Esophagus muscularis mucosa (tissue), 3 donors: Measurements from ENCODE around the gene ADD3.

Experiments used
- POLR2AphosphoS5 ChIP-seq, 2 donors: sonication (generic); formaldehyde crosslinking; IDR thresholded peaks; one replicate each; pipeline ENCODE4 v1.6.1; 2017; ENCODE audit warnings: antibody characterized with exemption in 2 of 2
- TF ChIP-seq, protein P1 (sequence below), 3 experiments: fragments of 200-600 bp in 2 of 3; fragments of 450-650 bp in 1 of 3; sonication (generic) in 2 of 3; IDR thresholded peaks; one replicate each; pipeline ENCODE4 v1.5.1; 2017 to 2019; ENCODE audit warnings: antibody characterized with exemption in 3 of 3, mild to moderate bottlenecking in 2 of 3, moderate library complexity in 1 of 3

GRCh38 chr10:110040767-110041478 lies 33.1 kb downstream of the ADD3 start:
- no peak for TF ChIP-seq POLR2AphosphoS5 (IDR thresholded peaks at IDR 0.05)
- TF ChIP-seq, protein P1, sequence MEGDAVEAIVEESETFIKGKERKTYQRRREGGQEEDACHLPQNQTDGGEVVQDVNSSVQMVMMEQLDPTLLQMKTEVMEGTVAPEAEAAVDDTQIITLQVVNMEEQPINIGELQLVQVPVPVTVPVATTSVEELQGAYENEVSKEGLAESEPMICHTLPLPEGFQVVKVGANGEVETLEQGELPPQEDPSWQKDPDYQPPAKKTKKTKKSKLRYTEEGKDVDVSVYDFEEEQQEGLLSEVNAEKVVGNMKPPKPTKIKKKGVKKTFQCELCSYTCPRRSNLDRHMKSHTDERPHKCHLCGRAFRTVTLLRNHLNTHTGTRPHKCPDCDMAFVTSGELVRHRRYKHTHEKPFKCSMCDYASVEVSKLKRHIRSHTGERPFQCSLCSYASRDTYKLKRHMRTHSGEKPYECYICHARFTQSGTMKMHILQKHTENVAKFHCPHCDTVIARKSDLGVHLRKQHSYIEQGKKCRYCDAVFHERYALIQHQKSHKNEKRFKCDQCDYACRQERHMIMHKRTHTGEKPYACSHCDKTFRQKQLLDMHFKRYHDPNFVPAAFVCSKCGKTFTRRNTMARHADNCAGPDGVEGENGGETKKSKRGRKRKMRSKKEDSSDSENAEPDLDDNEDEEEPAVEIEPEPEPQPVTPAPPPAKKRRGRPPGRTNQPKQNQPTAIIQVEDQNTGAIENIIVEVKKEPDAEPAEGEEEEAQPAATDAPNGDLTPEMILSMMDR (IDR thresholded peaks at IDR 0.05): no peak
